Activated CD4-positive, CD25-positive, alpha-beta regulatory T cell treated with anti-CD3 and anti-CD28 coated beads, Interleukin-2, amount 50 U/mL, for 24 hours (primary cell): ENCODE results near the gene CUL4B.
"Not testable (repeated sequence)": the region's sequence is repeated elsewhere in the genome, so short reads cannot be mapped to it uniquely, and the experiment has no call there.

Experiments used
- ATAC-seq, 2 donors: fragments of 150-1000 bp; cut with Tn5 transposase; one replicate each; pipeline ENCODE4 v1.10.0; 2021; ENCODE audit warnings: mild to moderate bottlenecking in 1 of 2, moderate library complexity in 1 of 2

The CUL4B gene

GRCh38 chrX:120517936-120518335 is 42.8 kb downstream of the CUL4B start:
- no peak for ATAC-seq

- ATAC-seq = no peak
These were observed 46.5 kb downstream of the CUL4B start for GRCh38 chrX:120514236-120514635.

GRCh38 chrX:120512627-120513026 is 48.1 kb downstream of the CUL4B start:
- ATAC-seq = no peak

GRCh38 chrX:120512222-120512621 is 48.5 kb downstream of the CUL4B start:
- no peak for ATAC-seq

GRCh38 chrX:120504569-120504968 is 56.2 kb downstream of the CUL4B start:
- no peak for ATAC-seq

- no peak for ATAC-seq
These were observed 61.3 kb downstream of the CUL4B start for GRCh38 chrX:120499301-120500072.

- ATAC-seq = not testable (repeated sequence)
These were observed 70.6 kb downstream of the CUL4B start for GRCh38 chrX:120490119-120490518.

GRCh38 chrX:120486786-120487185 is 74.0 kb downstream of the CUL4B start:
- no peak for ATAC-seq

GRCh38 chrX:120485638-120486520 is 74.9 kb downstream of the CUL4B start:
- ATAC-seq = peak; percentile 80 to 92

GRCh38 chrX:120485315-120485637 is 75.5 kb downstream of the CUL4B start:
- peak in 1 of 2 donors; percentile 6 for ATAC-seq

GRCh38 chrX:120477453-120477852 is 83.3 kb downstream of the CUL4B start:
- no peak for ATAC-seq

GRCh38 chrX:120476714-120477113 is 84.0 kb downstream of the CUL4B start:
- no peak for ATAC-seq

- ATAC-seq = not testable (repeated sequence)
These were observed 85.3 kb downstream of the CUL4B start for GRCh38 chrX:120475447-120475846.
